Gastroesophageal sphincter (tissue), 4 donors: ENCODE measurements around the gene SUB1. TPM values are rescaled to one million over a fixed set of nuclear protein-coding genes. Genes with fewer than 3 reads are reported as not detected.

ENCODE experiments used
- ATAC-seq: fragments of 150-250 bp; one replicate; pipeline ENCODE4 v1.9.1; 2016; ENCODE audit warnings: mild to moderate bottlenecking, moderate library complexity
- H3K27ac ChIP-seq, 4 donors: fragments of 200-600 bp; sonication (generic) in 3 of 4; 1 replicate in 3 of 4; 2 replicates in 1 of 4; pipeline ENCODE4 v1.5.1; 2016 to 2019
- H3K27me3 ChIP-seq: fragments of 200-600 bp; sonication (generic); one replicate; pipeline ENCODE4 v1.5.1; 2019
- H3K36me3 ChIP-seq, 2 donors: fragments of 200-600 bp; sonication (generic); one replicate each; pipeline ENCODE4 v1.5.1; 2019; ENCODE audit warnings: control low read depth in 1 of 2
- H3K4me1 ChIP-seq, 3 donors: fragments of 200-600 bp; sonication (generic); 1 replicate in 2 of 3; 2 replicates in 1 of 3; pipeline ENCODE4 v1.5.1; 2016 to 2019; ENCODE audit warnings: control low read depth in 2 of 3
- H3K4me3 ChIP-seq, 2 donors: fragments of 200-600 bp; sonication (generic); one replicate each; pipeline ENCODE4 v1.5.1; 2019; ENCODE audit warnings: mild to moderate bottlenecking in 1 of 2, moderate library complexity in 1 of 2
- H3K9me3 ChIP-seq, 3 donors: fragments of 200-600 bp; sonication (generic); one replicate each; pipeline ENCODE4 v1.5.1; 2017 to 2019; ENCODE audit warnings: control low read depth in 2 of 3
- EP300 ChIP-seq: sonication (generic); formaldehyde crosslinking; IDR thresholded peaks from one replicate; pipeline ENCODE4 v1.6.1; 2017; ENCODE audit warnings: antibody characterized with exemption, mild to moderate bottlenecking
- POLR2A ChIP-seq, 2 donors: fragments of 450-650 bp; IDR thresholded peaks; one replicate each; pipeline ENCODE4 v1.6.1; 2017; ENCODE audit warnings: antibody characterized with exemption in 2 of 2, mild to moderate bottlenecking in 2 of 2, moderate library complexity in 1 of 2
- POLR2AphosphoS5 ChIP-seq: sonication (generic); formaldehyde crosslinking; IDR thresholded peaks from one replicate; pipeline ENCODE4 v1.6.1; 2017; ENCODE audit warnings: antibody characterized with exemption
- WGBS, 2 donors: methylation state at CpG; one replicate each; pipeline ENCODE4 v1.1.5; 2018; ENCODE audit warnings: low coverage in 1 of 2; 5-methylcytosine and 5-hydroxymethylcytosine counted together
- total RNA-seq, 4 donors: library from RNA; depleted of rRNA; stranded (reverse); fragments of >200 nt; gene quantifications; one replicate each; pipeline ENCODE4 v1.1.0, GENCODE V29; 2016
- TF ChIP-seq, protein P1 (sequence below), 4 experiments: fragments of 200-600 bp in 2 of 4; fragments of 450-650 bp in 2 of 4; sonication (generic) in 1 of 4; IDR thresholded peaks; one replicate each; pipeline ENCODE4 v1.5.1; 2017 to 2019; ENCODE audit warnings: antibody characterized with exemption in 4 of 4, mild to moderate bottlenecking in 2 of 4, moderate library complexity in 2 of 4

SUB1 gene
- total RNA-seq, 4 donors from 2014 or later: 122 to 221 (median 149) TPM

DNA sequence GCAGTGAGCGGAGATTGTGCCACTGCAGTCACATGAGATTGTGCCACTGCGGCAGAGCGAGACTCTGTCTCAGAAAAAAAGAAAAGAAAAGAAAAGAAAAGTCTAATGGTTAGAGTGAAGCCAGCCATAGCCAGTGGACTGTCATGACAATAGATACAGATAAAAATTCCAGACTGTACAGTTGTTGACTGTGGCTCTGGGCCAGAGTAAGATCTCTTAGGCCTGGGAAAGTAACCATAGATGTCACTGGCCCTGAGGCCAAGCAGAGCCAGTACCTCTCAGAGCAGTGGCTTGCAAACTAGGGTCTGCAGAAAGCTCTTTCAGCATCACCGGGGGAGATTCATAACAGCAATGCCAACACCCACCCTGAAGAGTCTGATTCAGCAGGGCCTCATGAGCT is 44.1 kb upstream of the SUB1 start:
- TF ChIP-seq POLR2A (IDR thresholded peaks at IDR 0.05) (no peak), POLR2AphosphoS5 (no peak), EP300 (no peak)
- TF ChIP-seq, protein P1, sequence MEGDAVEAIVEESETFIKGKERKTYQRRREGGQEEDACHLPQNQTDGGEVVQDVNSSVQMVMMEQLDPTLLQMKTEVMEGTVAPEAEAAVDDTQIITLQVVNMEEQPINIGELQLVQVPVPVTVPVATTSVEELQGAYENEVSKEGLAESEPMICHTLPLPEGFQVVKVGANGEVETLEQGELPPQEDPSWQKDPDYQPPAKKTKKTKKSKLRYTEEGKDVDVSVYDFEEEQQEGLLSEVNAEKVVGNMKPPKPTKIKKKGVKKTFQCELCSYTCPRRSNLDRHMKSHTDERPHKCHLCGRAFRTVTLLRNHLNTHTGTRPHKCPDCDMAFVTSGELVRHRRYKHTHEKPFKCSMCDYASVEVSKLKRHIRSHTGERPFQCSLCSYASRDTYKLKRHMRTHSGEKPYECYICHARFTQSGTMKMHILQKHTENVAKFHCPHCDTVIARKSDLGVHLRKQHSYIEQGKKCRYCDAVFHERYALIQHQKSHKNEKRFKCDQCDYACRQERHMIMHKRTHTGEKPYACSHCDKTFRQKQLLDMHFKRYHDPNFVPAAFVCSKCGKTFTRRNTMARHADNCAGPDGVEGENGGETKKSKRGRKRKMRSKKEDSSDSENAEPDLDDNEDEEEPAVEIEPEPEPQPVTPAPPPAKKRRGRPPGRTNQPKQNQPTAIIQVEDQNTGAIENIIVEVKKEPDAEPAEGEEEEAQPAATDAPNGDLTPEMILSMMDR (IDR thresholded peaks at IDR 0.05): no peak
- H3K27me3 ChIP-seq: no peaks in the 10 kb centered on the region
- no peaks in the 10 kb centered on the region for H3K9me3 ChIP-seq
- no peaks in the 10 kb centered on the region for H3K4me1 ChIP-seq
- H3K27ac ChIP-seq: no peak overlapping the region
- no peak overlapping the region for H3K4me3 ChIP-seq
- WGBS, 2 donors: 89 to 100% methylated on average over 1 to 4 of the region's 4 CpGs
- no peaks in the 10 kb centered on the region for H3K36me3 ChIP-seq
- ATAC-seq: no peak

DNA sequence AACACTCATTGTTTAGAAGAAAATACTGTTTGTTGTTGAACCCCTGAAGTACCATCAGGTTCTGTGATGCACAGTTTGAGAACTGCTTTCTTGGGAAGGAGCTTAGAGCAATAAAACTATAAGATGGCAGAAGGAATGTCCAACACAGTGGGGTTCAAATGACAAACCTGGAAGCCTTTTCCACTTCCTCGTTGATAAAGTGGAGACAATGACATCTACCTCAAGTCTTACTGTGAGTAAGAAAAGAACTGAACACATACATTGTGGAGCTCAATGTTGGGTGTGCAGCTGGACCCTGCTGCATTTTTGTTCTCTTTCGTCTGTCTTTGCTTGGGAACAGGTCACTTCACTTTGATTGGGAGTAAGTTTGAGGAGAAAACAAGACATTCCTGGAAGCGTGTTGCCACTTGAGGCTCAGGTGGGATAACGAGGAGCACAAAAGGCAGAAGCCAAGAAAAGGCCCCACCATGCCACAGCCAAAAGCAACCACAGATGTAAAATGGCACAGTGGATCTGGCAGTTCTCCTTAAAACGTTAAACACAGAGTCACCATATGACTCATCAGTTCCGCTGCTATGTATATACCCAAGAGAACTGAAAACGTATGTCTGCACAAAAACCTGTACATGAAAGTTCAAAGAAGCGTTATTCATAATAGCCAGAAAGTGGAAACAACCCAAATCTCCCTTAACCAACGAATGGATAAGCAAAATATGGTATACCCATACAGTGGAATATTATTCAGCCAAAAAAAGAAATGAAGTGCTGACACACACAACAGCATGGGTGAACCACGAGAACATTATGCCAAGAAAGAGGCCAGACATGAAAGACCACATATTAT is 42.9 kb upstream of the SUB1 start:
- Histone ChIP-seq H3K27ac (no peak overlapping the region), H3K36me3 (no peaks in the 10 kb centered on the region), H3K27me3 (no peaks in the 10 kb centered on the region), H3K4me3 (no peak overlapping the region), H3K9me3 (no peaks in the 10 kb centered on the region), H3K4me1 (no peaks in the 10 kb centered on the region)
- TF ChIP-seq, protein P1 (IDR thresholded peaks at IDR 0.05): no peak
- no peak for TF ChIP-seq EP300
- WGBS, 2 donors: 69 to 79% methylated on average over 8 to 9 of the region's 10 CpGs
- ATAC-seq: no peak

DNA sequence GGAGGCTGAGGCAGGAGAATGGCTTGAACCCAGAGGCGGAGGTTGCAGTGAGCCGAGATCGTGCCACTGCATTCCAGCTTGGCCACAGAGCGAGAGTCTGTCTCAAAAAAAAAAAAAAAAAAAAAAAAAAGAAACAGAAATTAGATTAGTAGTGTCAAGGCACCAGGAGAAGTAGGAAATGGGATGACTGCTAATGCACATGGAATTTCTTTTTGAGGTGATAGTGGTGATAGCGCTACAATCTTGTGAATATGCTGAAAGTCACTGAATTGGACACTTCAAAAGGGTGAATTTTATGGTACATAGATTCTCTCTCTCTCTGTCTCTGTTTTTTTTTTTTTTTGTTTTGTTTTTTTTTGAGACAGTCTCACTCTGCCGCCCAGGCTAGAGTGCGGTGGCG is 42.1 kb upstream of the SUB1 start:
- Histone ChIP-seq H3K9me3 (no peaks in the 10 kb centered on the region), H3K36me3 (no peaks in the 10 kb centered on the region), H3K27ac (no peak overlapping the region), H3K27me3 (no peaks in the 10 kb centered on the region), H3K4me1 (no peaks in the 10 kb centered on the region), H3K4me3 (no peak overlapping the region)
- no peak for TF ChIP-seq POLR2A (IDR thresholded peaks at IDR 0.05)
- no peak for TF ChIP-seq POLR2AphosphoS5
- TF ChIP-seq, protein P1 (IDR thresholded peaks at IDR 0.05): no peak
- TF ChIP-seq EP300: no peak
- no peak for ATAC-seq
- WGBS, 2 donors: 93 to 100% methylated on average over 2 to 8 of the region's 8 CpGs

GRCh38 chr5:32545102-32545800 is 40.1 kb upstream of the SUB1 start:
- TF ChIP-seq, protein P1 (IDR thresholded peaks at IDR 0.05): no peak
- TF ChIP-seq POLR2A (IDR thresholded peaks at IDR 0.05) (no peak), POLR2AphosphoS5 (no peak), EP300 (no peak)
- Histone ChIP-seq H3K27ac (no peak overlapping the region), H3K9me3 (no peaks in the 10 kb centered on the region), H3K4me3 (no peak overlapping the region), H3K36me3 (no peaks in the 10 kb centered on the region), H3K4me1 (no peaks in the 10 kb centered on the region), H3K27me3 (no peaks in the 10 kb centered on the region)
- WGBS, 2 donors: 64 to 68% methylated on average over 12 of the region's 12 CpGs
- ATAC-seq: no peak
